GM19328 (cell line): ENCODE data around the gene GOLT1A.

Source experiments
- ATAC-seq: cut with Tn5 transposase; IDR thresholded peaks from one replicate; pipeline ENCODE4 v1.9.1; 2021; ENCODE audit warnings: mild to moderate bottlenecking, moderate library complexity; ENCODE audit not compliant: unreplicated experiment

Gene GOLT1A

GRCh38 chr1:204221271-204221670 is 7.5 kb upstream of the GOLT1A start:
- no peak for ATAC-seq

- no peak for ATAC-seq
Measured at GRCh38 chr1:204219971-204220616, 6.3 kb upstream of the GOLT1A start.

- no peak for ATAC-seq
Measured at GRCh38 chr1:204218552-204218951, 4.8 kb upstream of the GOLT1A start.

GRCh38 chr1:204217648-204218000 is 3.8 kb upstream of the GOLT1A start:
- ATAC-seq = no peak

GRCh38 chr1:204216880-204217647 is 3.3 kb upstream of the GOLT1A start:
- ATAC-seq = no peak

GRCh38 chr1:204216236-204216635 is 2.4 kb upstream of the GOLT1A start:
- ATAC-seq = no peak

GRCh38 chr1:204212715-204213114 is 1.1 kb downstream of the GOLT1A start:
- no peak for ATAC-seq

- no peak for ATAC-seq
Measured at GRCh38 chr1:204211046-204211445, 2.7 kb downstream of the GOLT1A start.

- no peak for ATAC-seq
Measured at GRCh38 chr1:204207136-204207616, 6.6 kb downstream of the GOLT1A start.

- no peak for ATAC-seq
Measured at GRCh38 chr1:204206121-204206520, 7.7 kb downstream of the GOLT1A start.

- no peak for ATAC-seq
Measured at GRCh38 chr1:204205486-204205885, 8.3 kb downstream of the GOLT1A start.

GRCh38 chr1:204204944-204205343 is 8.8 kb downstream of the GOLT1A start:
- ATAC-seq = no peak

GRCh38 chr1:204203206-204203767 is 10.5 kb downstream of the GOLT1A start:
- ATAC-seq = no peak

GRCh38 chr1:204202481-204202880 is 11.3 kb downstream of the GOLT1A start:
- no peak for ATAC-seq

- no peak for ATAC-seq
Measured at GRCh38 chr1:204201348-204202040, 12.3 kb downstream of the GOLT1A start.

GRCh38 chr1:204199579-204199978 is 14.2 kb downstream of the GOLT1A start:
- no peak for ATAC-seq

- ATAC-seq = no peak
Measured at GRCh38 chr1:204198348-204199340, 15.1 kb downstream of the GOLT1A start.

- ATAC-seq = no peak
Measured at GRCh38 chr1:204197068-204197467, 16.7 kb downstream of the GOLT1A start.

- no peak for ATAC-seq
Measured at GRCh38 chr1:204196068-204196795, 17.6 kb downstream of the GOLT1A start, which contains the start of gene KISS1. TSS of gene KISS1 (minus strand) at chr1:204196491. CDS start at chr1:204192876, 3,615 bp downstream.

GRCh38 chr1:204194771-204195170 is 19.0 kb downstream of the GOLT1A start:
- no peak for ATAC-seq
